HepG2 (cell line): ENCODE results near the gene FBXL13. TPM values are rescaled to one million over a fixed set of nuclear protein-coding genes. Genes with fewer than 3 reads are reported as not detected.

Source experiments
- ATAC-seq: fragments of 200-7000 bp; cut with Tn5 transposase; 3 replicates; pipeline ENCODE4 v1.9.1; 2020; ENCODE audit warnings: mild to moderate bottlenecking, moderate library complexity
- BruUV-seq: library from RNA; stranded (reverse); fragments of 400-500 nt; replicated peaks from 2 replicates; lab custom pipeline; 2021; lab: Mats Ljungman, UMichigan
- CTCF ChIA-PET: fragments of 300-600 bp; formaldehyde crosslinking; extraction: SDS; loops from one replicate; lab custom pipeline; 2021; ENCODE audit warnings: low total read pairs, inconsistent platforms, low intra/inter-chr PET ratio; lab: Yijun Ruan, JAX
- POLR2A ChIA-PET: fragments of 350-600 bp; sonication (Branson Sonifier 250); formaldehyde crosslinking; loops from one replicate; lab custom pipeline; 2020; ENCODE audit warnings: antibody characterized with exemption, inconsistent platforms; lab: Yijun Ruan, JAX
- DNase-seq: peaks from one replicate; pipeline ENCODE4 v3.0.0-alpha.2; 2015; ENCODE audit warnings: low spot score
- FAIRE-seq: peaks from 3 replicates; lab custom pipeline; 2011; peaks lifted over from hg19 to GRCh38; lab: Jason Lieb, UNC
- H2AFZ ChIP-seq: one replicate; pipeline ENCODE4 v1.6.1; 2011; ENCODE audit warnings: low read length, inconsistent platforms
- H3K27ac ChIP-seq: fragments of 300-600 bp; 3 replicates; pipeline ENCODE4 v1.8.0; 2011; ENCODE audit warnings: mixed run types, mild to moderate bottlenecking, mixed read lengths, low read length, inconsistent platforms; ENCODE audit not compliant: insufficient read depth; ENCODE audit errors: extremely low read length
- H3K27me3 ChIP-seq, 2 experiments: fragments of 200-600 bp in 1 of 2; 2 replicates in 1 of 2; 3 replicates in 1 of 2; pipeline versions ENCODE4 v1.6.0 to v1.8.0; 2011; ENCODE audit warnings: low read length in 2 of 2, mild to moderate bottlenecking in 2 of 2, moderate library complexity in 2 of 2, inconsistent platforms in 1 of 2; ENCODE audit not compliant: insufficient read depth in 2 of 2, control insufficient read depth in 1 of 2
- H3K36me3 ChIP-seq, 2 experiments: fragments of 200-600 bp in 1 of 2; replicated peaks in 1 of 2; 2 replicates in 1 of 2; 3 replicates in 1 of 2; pipeline versions ENCODE4 v1.5.1 to v1.8.0; 2011; ENCODE audit warnings: low read length in 2 of 2, inconsistent platforms in 1 of 2; ENCODE audit not compliant: insufficient read depth in 2 of 2, control insufficient read depth in 1 of 2
- H3K4me1 ChIP-seq: 2 replicates; pipeline ENCODE4 v1.5.1; 2012; ENCODE audit warnings: low read length, inconsistent platforms; ENCODE audit not compliant: insufficient read depth
- H3K4me2 ChIP-seq: 2 replicates; pipeline ENCODE4 v1.6.0; 2011; ENCODE audit warnings: low read depth, low read length, inconsistent platforms
- H3K4me3 ChIP-seq, 3 experiments: fragments of 200-600 bp in 1 of 3; sonication (generic), shearing (Covaris generic) in 1 of 3; replicated peaks in 1 of 3; 2 replicates each; pipeline ENCODE4 v1.5.1; 2011 to 2016; ENCODE audit warnings: low read length in 3 of 3, inconsistent platforms in 2 of 3, low read depth in 2 of 3, mild to moderate bottlenecking in 2 of 3, control low read depth in 1 of 3, mixed read lengths in 1 of 3; ENCODE audit not compliant: insufficient read depth in 1 of 3
- H3K79me2 ChIP-seq: one replicate; pipeline ENCODE4 v1.6.1; 2011; ENCODE audit warnings: low read length, inconsistent platforms; ENCODE audit not compliant: insufficient read depth
- H3K9ac ChIP-seq: 2 replicates; pipeline ENCODE4 v1.6.0; 2011; ENCODE audit warnings: mild to moderate bottlenecking, low read depth, low read length, inconsistent platforms; ENCODE audit not compliant: insufficient read depth
- H3K9me3 ChIP-seq: 2 replicates; pipeline ENCODE4 v1.5.1; 2012; ENCODE audit warnings: mild to moderate bottlenecking, low read length
- H4K20me1 ChIP-seq: 2 replicates; pipeline ENCODE4 v1.6.0; 2011; ENCODE audit warnings: inconsistent platforms, mild to moderate bottlenecking, low read length, moderate library complexity; ENCODE audit not compliant: insufficient read depth
- AGO1 ChIP-seq: fragments of 200-400 bp; formaldehyde crosslinking; IDR thresholded peaks from 2 replicates; pipeline ENCODE4 v1.6.1; 2017; ENCODE audit warnings: mild to moderate bottlenecking, low read depth, low read length, moderate library complexity; ENCODE audit not compliant: poor library complexity, severe bottlenecking
- CREB1 ChIP-seq, 2 experiments: fragments of 450-650 bp in 1 of 2; IDR thresholded peaks; 2 replicates each; pipeline ENCODE4 v1.6.1; 2016 to 2017; ENCODE audit warnings: control low read depth in 1 of 2, mild to moderate bottlenecking in 1 of 2, missing compliant biosample characterization in 1 of 2, missing genetic modification characterization in 1 of 2
- FOXJ3 ChIP-seq: sonication (generic); formaldehyde crosslinking; IDR thresholded peaks from 2 replicates; pipeline ENCODE4 v1.4.0; 2020; ENCODE audit warnings: missing genetic modification reagents, mild to moderate bottlenecking, borderline replicate concordance
- JDP2 ChIP-seq: sonication (generic); formaldehyde crosslinking; IDR thresholded peaks from 2 replicates; pipeline ENCODE4 v1.8.1; 2022; ENCODE audit warnings: missing genetic modification reagents, borderline replicate concordance
- MED1 ChIP-seq: sonication (generic); formaldehyde crosslinking; IDR thresholded peaks from 2 replicates; pipeline ENCODE4 v1.4.0; 2020; ENCODE audit warnings: missing genetic modification reagents
- NFE2 ChIP-seq: sonication (generic); formaldehyde crosslinking; IDR thresholded peaks from 2 replicates; pipeline ENCODE4 v1.4.0; 2020; ENCODE audit warnings: missing genetic modification reagents
- PRDM15 ChIP-seq: sonication (generic); formaldehyde crosslinking; IDR thresholded peaks from 2 replicates; pipeline ENCODE4 v1.4.0; 2020; ENCODE audit warnings: missing genetic modification reagents
- ZNF180 ChIP-seq: sonication (generic); formaldehyde crosslinking; IDR thresholded peaks from 2 replicates; pipeline ENCODE4 v1.4.0; 2020; ENCODE audit warnings: low read depth, missing genetic modification reagents, borderline replicate concordance
- ZNF3 ChIP-seq: IDR thresholded peaks from 2 replicates; pipeline ENCODE4 v1.7.0; 2017; ENCODE audit warnings: inconsistent platforms
- ZNF788 ChIP-seq: sonication (generic); formaldehyde crosslinking; IDR thresholded peaks from 2 replicates; pipeline ENCODE4 v1.5.0; 2020; ENCODE audit warnings: mild to moderate bottlenecking, missing genetic modification reagents, borderline replicate concordance
- WGBS: methylation state at CpG from one replicate; pipeline ENCODE4 v1.1.6; 2017; ENCODE audit warnings: low lambda C conversion rate; 5-methylcytosine and 5-hydroxymethylcytosine counted together
- in situ Hi-C: cut with HindIII; loops from 2 replicates; pipeline ENCODE4 v1.10.0; 2017; ENCODE audit warnings: low pct_unique_long_range_greater_than_20kb; ENCODE audit not compliant: extremely low pct_ligation_motif_present
- intact Hi-C: fragments of 100-400 bp; cut with micrococcal nuclease; formaldehyde crosslinking; loops from one replicate; pipeline ENCODE4 v1.10.0; 2022; ENCODE audit not compliant: unreplicated experiment
- polyA plus RNA-seq, 8 experiments: library from polyadenylated mRNA; depleted of rRNA in 3 of 8; stranded (reverse) in 7 of 8; unstranded in 1 of 8; fragments of >200 nt; fragmentation: Illumina TruSeq in 4 of 8; extraction: Trizol in 4 of 8; gene quantifications; 2 replicates each; pipeline versions ENCODE4 v1.2.1 to v1.2.3, GENCODE V29; 2011 to 2016; ENCODE audit warnings: low read depth in 4 of 8, missing spikeins in 1 of 8, mixed read lengths in 1 of 8; ENCODE audit not compliant: insufficient read depth in 1 of 8
- total RNA-seq, 5 experiments: library from RNA; depleted of rRNA; stranded (reverse); fragments of >200 nt; fragmentation: Illumina TruSeq; extraction: Trizol; gene quantifications; 2 replicates each; pipeline ENCODE4 v1.2.3, GENCODE V29; 2016; ENCODE audit warnings: low read depth in 1 of 5
- TF ChIP-seq, protein P1 (sequence below): sonication (generic); formaldehyde crosslinking; IDR thresholded peaks from 2 replicates; pipeline ENCODE4; 2020; ENCODE audit warnings: missing genetic modification reagents, mild to moderate bottlenecking, borderline replicate concordance

Gene FBXL13
- total and polyA plus RNA-seq, 2 of the 13 experiments (the other 11 are each of a cell fraction or from before 2014, with no cell fraction given): 0.24 to 0.77 TPM

- ChIA-PET POLR2A (no interaction called here), CTCF (no interaction called here)
- ATAC-seq (no peak), DNase-seq (no peak), FAIRE-seq (no peak)
- 94% methylated on average over 2 of the region's 2 CpGs for WGBS
- Histone ChIP-seq H3K9ac (no peak overlapping the region), H3K4me3 (no peak overlapping the region), H2AFZ (no peak overlapping the region), H3K27me3 (no peaks in the 10 kb centered on the region), H3K9me3 (no peaks in the 10 kb centered on the region), H3K27ac (no peak overlapping the region), H3K4me2 (no peak overlapping the region), H3K4me1 (no peaks in the 10 kb centered on the region), H4K20me1 (no peaks in the 10 kb centered on the region), H3K36me3 (peaks cover 3 to 11% of the 10 kb centered on the region in 2 experiments; a peak in 3 of 5 replicates), H3K79me2 (no peaks in the 10 kb centered on the region)
- in situ Hi-C loops: no loop called here
- intact Hi-C loops: no loop called here
- no TSS peak for BruUV-seq
- no peak for TF ChIP-seq ZNF788 (CRISPR knock-in tag)
These were observed 246.3 kb downstream of the FBXL13 start for GRCh38 chr7:102828286-102828685.

DNA sequence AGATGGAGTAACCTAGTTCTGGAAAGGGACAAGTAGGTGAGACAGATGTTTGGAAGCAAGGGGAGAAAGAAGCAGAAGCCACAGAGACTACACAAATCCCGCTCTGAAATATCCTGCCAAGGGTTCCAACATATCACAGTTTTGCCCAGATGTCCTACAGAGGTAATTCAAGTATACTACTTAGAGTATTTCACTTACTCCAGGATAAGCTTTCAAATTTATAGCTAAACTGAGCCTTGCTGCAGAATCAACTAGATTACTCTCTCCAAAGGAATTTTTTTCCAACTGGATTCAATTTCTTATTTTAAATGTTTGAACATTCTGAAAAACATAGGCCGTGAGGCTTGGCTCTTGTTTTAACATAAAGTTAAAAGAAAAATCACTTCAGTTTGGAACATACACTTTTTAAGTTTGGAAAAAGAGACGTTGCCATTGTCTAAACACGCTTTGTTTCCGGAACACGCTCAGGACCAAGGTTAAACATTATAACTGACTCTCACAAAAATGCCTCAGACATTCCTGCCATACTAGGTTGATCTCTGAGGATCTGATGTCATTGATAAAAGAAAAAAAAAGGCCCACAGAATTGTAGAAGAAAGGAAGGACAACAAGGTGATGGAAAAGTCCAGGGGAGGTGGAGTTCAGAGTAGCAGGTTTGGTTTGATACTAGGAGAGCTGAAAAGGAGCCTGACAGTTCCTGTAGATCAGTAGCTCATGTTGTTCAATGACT lies 251.0 kb downstream of the FBXL13 start:
- FAIRE-seq (no peak), DNase-seq (no peak), ATAC-seq (no peak)
- WGBS: 96% methylated on average over 6 of the region's 6 CpGs
- POLR2A ChIA-PET: no interaction called here
- CTCF ChIA-PET: no interaction called here
- Histone ChIP-seq H3K9ac (no peak overlapping the region), H3K4me2 (no peak overlapping the region), H3K27ac (no peak overlapping the region), H3K79me2 (no peaks in the 10 kb centered on the region), H3K9me3 (no peaks in the 10 kb centered on the region), H3K4me1 (no peaks in the 10 kb centered on the region), H3K4me3 (no peak overlapping the region), H3K27me3 (no peaks in the 10 kb centered on the region), H4K20me1 (no peaks in the 10 kb centered on the region), H3K36me3 (peaks cover 2 to 3% of the 10 kb centered on the region in 2 experiments; a peak in 3 of 5 replicates), H2AFZ (no peak overlapping the region)
- in situ Hi-C loops: no loop called here
- intact Hi-C loops: no loop called here
- no TSS peak for BruUV-seq
- TF ChIP-seq FOXJ3 (CRISPR knock-in tag) (no peak), NFE2 (no peak), ZNF180 (CRISPR knock-in tag) (no peak), CREB1 (IDR thresholded peaks at IDR 0.05) (no peak), CREB1 (CRISPR knock-in tag; IDR thresholded peaks at IDR 0.05) (no peak), JDP2 (CRISPR knock-in tag) (no peak), PRDM15 (no peak), MED1 (CRISPR knock-in tag) (no peak), ZNF3 (CRISPR knock-in tag) (no peak), AGO1 (no peak)
- TF ChIP-seq, protein P1, sequence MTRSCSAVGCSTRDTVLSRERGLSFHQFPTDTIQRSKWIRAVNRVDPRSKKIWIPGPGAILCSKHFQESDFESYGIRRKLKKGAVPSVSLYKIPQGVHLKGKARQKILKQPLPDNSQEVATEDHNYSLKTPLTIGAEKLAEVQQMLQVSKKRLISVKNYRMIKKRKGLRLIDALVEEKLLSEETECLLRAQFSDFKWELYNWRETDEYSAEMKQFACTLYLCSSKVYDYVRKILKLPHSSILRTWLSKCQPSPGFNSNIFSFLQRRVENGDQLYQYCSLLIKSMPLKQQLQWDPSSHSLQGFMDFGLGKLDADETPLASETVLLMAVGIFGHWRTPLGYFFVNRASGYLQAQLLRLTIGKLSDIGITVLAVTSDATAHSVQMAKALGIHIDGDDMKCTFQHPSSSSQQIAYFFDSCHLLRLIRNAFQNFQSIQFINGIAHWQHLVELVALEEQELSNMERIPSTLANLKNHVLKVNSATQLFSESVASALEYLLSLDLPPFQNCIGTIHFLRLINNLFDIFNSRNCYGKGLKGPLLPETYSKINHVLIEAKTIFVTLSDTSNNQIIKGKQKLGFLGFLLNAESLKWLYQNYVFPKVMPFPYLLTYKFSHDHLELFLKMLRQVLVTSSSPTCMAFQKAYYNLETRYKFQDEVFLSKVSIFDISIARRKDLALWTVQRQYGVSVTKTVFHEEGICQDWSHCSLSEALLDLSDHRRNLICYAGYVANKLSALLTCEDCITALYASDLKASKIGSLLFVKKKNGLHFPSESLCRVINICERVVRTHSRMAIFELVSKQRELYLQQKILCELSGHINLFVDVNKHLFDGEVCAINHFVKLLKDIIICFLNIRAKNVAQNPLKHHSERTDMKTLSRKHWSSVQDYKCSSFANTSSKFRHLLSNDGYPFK (CRISPR knock-in tag): no peak
